Activated naive CD4-positive, alpha-beta T cell treated with anti-CD3 and anti-CD28 coated beads, Interleukin-2, amount 10 ng/mL, durations not matched to agents 7 days and 5 days (primary cell): Measurements from ENCODE around the gene VCY.
"Not testable (repeated sequence)": the region's sequence is repeated elsewhere in the genome, so short reads cannot be mapped to it uniquely, and the experiment has no call there.

Experiments used
- CTCF ChIA-PET: fragments of 350-600 bp; sonication (Branson Sonifier 250); formaldehyde crosslinking; loops from one replicate; lab custom pipeline; 2021; ENCODE audit warnings: antibody characterized with exemption; lab: Charles Lee
- DNase-seq: peaks from one replicate; pipeline ENCODE4 v3.0.0-alpha.2; 2020
- H3K27ac Mint-ChIP-seq: one replicate; pipeline ENCODE4 v1.8.0; 2021; ENCODE audit warnings: mild to moderate bottlenecking, moderate library complexity, mixed read lengths
- H3K27me3 Mint-ChIP-seq: one replicate; pipeline ENCODE4 v1.8.0; 2021; ENCODE audit warnings: mild to moderate bottlenecking, mixed read lengths
- H3K36me3 Mint-ChIP-seq: one replicate; pipeline ENCODE4 v1.8.0; 2021; ENCODE audit warnings: mixed read lengths
- H3K4me1 Mint-ChIP-seq: one replicate; pipeline ENCODE4 v1.8.0; 2021; ENCODE audit warnings: mixed read lengths
- H3K4me3 Mint-ChIP-seq: one replicate; pipeline ENCODE4 v1.8.0; 2021; ENCODE audit warnings: mild to moderate bottlenecking, moderate library complexity, mixed read lengths
- H3K9me3 Mint-ChIP-seq: one replicate; pipeline ENCODE4 v1.8.0; 2021; ENCODE audit warnings: mixed read lengths

The VCY gene

GRCh38 chrY:13986373-13986772, at the start of gene VCY:
Gene VCY (minus strand): TSS chrY:13986473. CDS start chrY:13986440, 33 bp downstream.
- DNase-seq, H3K27ac Mint-ChIP-seq, CTCF ChIA-PET, H3K4me1 Mint-ChIP-seq, H3K9me3 Mint-ChIP-seq, H3K27me3 Mint-ChIP-seq, H3K36me3 Mint-ChIP-seq, H3K4me3 Mint-ChIP-seq: not testable (repeated sequence)

DNA sequence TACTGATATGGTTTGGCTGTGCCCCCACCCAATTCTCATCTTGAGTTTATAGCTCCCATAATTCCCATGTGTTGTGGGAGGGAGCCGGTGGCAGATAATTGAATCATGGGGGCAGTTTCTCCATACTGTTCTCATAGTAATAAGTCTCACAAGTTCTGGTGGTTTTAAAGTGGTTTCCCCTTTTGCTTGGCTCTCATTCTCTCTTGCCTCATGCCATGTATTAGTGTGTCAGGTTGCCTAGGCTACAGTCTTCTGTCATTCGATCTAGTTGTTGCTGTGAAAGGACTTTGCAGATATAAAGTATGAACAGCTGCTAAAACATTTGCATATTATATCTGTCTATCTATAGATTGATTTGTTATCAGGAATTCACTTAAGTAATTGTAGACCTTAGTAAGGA, 44.1 kb upstream of the VCY start:
- H3K4me1 Mint-ChIP-seq, CTCF ChIA-PET, H3K9me3 Mint-ChIP-seq, H3K27ac Mint-ChIP-seq, DNase-seq, H3K27me3 Mint-ChIP-seq, H3K4me3 Mint-ChIP-seq, H3K36me3 Mint-ChIP-seq: not testable (repeated sequence)

- H3K36me3 Mint-ChIP-seq, H3K4me3 Mint-ChIP-seq, DNase-seq, H3K27me3 Mint-ChIP-seq, CTCF ChIA-PET, H3K9me3 Mint-ChIP-seq, H3K27ac Mint-ChIP-seq, H3K4me1 Mint-ChIP-seq: not testable (repeated sequence)
Observed at GRCh38 chrY:14011916-14012315, 25.6 kb upstream of the VCY start.

DNA sequence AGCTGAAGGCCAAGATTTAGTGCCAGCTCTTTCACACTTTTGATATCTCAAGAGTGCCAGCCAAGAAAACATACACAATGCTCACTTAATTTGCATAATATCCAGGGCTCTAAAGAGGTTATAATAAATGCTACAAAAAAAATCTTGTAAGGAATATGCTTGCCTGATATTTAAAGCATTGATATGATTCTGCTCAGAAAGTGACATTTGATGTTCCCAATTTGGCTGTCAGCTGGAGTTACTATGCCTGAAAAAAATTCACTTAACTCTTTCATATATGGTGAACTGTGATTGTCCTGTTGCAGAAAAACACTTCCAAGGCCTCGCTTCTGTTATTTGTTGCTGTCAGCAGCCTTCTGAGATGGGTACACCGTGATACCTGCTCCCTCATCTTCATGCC, 43.9 kb downstream of the VCY start:
- H3K4me1 Mint-ChIP-seq, H3K4me3 Mint-ChIP-seq, H3K27me3 Mint-ChIP-seq, H3K27ac Mint-ChIP-seq, DNase-seq, CTCF ChIA-PET, H3K9me3 Mint-ChIP-seq, H3K36me3 Mint-ChIP-seq: not testable (repeated sequence)
